Medulla oblongata (tissue), 1 donor: ENCODE measurements around the gene LOXL3.
A peak's percentile ranks its signal among the peaks of the same experiment; 100 is the strongest.
"Not testable (repeated sequence)": the region's sequence is repeated elsewhere in the genome, so short reads cannot be mapped to it uniquely, and the experiment has no call there.

ENCODE experiments used
- DNase-seq: peaks from one replicate; pipeline ENCODE4 v3.0.0-alpha.2; 2015; ENCODE audit errors: extremely low spot score

LOXL3 gene

GRCh38 chr2:74488643-74489481 is 64.9 kb downstream of the LOXL3 start:
- DNase-seq, result no peak

- no peak for DNase-seq
Measured at GRCh38 chr2:74486141-74486540, 67.6 kb downstream of the LOXL3 start.

- DNase-seq, result not testable (repeated sequence)
Measured at GRCh38 chr2:74483675-74484164, 70.0 kb downstream of the LOXL3 start.

GRCh38 chr2:74482801-74483674 is 70.7 kb downstream of the LOXL3 start, which contains the start of the genes CCDC142 and TTC31:
Gene CCDC142 (minus strand): TSS chr2:74482998. CDS start chr2:74482837, 161 bp downstream.
Gene TTC31 (plus strand): TSS chr2:74483081. CDS start chr2:74483096, 15 bp downstream.
- peak; percentile 98 for DNase-seq
